GM19463 (cell line): ENCODE results near the gene SMARCA1.
A peak's percentile ranks its signal among the peaks of the same experiment; 100 is the strongest.

Experiments used
- ATAC-seq: cut with Tn5 transposase; IDR thresholded peaks from one replicate; pipeline ENCODE4 v1.9.1; 2021; ENCODE audit warnings: mild to moderate bottlenecking, moderate library complexity; ENCODE audit not compliant: unreplicated experiment

Gene SMARCA1

DNA sequence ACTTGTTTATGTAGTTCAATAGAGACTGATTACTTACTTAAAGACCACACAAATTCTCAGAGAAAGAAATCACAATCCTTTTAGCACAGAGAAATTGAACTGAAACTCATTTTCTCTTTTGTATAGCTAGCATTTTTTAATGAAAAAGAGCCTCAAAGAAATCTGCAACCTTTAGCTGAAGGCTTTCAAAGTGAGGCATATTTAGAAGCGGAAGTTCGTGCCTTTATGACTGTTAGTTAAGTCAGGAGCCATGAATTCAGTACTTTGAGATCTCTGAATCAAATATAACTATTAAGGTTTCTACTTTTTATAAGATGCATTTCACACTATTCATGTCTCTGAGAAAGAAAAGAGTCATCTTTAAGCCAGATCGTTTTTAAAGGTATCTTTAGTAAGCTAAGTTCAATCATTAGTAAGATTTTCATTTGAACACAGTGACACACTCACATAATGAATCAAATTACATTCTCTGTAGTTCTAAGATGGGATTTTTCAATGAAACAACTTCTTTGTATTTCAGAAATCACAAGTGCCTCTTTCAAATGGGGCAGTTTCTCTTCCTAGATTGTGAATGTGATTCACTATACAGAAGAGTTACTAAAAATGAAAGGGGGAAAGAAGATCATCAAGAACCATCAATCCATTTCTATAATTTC, 61.4 kb downstream of the SMARCA1 start:
- ATAC-seq: no peak

DNA sequence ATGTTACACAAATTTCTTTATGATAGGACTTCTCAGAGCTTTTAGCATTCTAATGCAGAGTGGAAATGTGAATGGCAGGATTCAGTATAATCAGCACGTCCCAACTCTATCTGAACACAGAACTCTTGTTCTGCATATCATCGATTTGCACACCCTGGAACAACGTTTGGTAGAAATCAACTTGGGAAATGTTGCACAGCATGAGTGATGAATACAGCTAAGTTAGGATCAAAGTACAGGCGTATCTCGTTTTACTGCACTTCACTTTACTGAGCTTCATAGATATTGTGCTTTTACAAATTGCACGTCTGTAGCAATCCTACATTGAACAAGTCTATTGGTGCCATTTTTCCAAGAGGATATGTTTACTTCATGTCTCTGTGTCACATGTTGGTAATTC, 70.8 kb downstream of the SMARCA1 start:
- ATAC-seq: no peak

DNA sequence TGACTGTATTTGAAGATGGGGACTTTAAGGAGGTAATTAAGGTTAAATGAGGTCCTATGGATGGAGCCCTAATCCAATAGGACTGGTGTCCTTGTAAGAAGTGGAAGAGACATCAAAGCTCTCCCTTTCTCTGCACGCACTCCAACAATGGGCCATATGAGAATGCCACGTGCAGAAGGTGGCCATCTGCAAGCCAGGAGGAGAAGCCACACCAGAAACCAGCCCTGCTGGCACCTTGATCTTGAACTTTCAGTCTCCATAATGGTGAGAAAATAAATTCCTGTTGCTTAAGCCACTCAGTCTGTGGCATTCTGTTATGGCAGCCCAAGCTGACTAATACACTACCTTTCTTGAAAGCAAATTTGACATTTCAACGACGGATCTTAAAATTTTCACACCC, 73.2 kb downstream of the SMARCA1 start:
- ATAC-seq: no peak

DNA sequence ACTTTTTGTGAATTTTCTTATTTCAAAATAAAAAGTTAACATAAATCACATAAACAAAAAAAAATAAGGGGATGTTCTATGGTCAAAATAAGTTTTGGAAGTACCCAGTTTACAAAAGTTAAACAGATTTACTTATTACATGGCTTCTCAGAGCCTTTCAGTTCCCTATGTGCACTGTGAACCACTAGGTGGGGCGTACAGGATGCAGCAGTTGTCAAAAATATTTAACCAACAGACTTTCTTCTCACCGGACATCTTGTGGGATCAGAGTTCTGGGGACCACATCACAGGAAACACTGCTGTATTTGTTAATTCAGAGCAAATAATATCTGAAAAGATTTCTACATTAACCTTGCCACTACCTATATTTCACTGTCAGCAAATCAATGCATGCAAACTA, 74.1 kb downstream of the SMARCA1 start:
- no peak for ATAC-seq

DNA sequence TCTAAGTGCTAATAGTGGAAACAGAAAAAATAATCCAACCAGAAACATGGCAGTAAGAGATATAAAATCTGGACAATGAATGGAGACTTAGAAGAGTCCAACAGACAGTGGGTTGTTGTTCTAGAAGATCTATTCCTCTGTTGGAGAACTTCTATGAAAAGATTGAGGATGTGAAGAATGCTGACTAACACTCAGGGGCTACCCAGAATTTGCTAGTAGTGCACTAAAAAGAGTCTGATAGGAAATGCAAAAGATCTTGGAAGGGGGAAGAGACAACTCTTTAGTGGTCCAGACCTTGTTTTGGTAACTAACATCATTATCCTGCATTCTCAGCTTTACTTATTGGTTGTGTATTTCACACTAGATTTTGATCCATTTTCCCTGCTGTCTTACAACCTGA, 77.9 kb downstream of the SMARCA1 start:
- ATAC-seq: no peak

DNA sequence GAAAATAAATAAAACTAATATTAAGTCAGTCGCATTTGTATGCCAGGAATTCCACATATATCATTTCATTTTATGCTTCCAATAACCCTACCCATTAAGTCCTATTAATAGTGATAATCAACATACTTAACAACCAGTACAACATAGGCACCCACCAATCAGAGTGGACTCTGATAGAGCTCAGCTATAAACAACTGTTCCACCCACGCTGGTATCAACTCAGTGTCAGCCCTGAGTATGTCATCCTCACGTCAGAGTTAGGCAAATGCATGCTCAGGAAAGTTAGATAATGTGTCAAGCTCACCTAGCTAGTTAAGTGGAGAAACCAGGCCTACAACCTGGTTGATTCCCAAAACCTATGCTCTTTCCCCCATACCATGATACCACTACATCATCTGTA, 89.3 kb downstream of the SMARCA1 start:
- ATAC-seq: no peak

DNA sequence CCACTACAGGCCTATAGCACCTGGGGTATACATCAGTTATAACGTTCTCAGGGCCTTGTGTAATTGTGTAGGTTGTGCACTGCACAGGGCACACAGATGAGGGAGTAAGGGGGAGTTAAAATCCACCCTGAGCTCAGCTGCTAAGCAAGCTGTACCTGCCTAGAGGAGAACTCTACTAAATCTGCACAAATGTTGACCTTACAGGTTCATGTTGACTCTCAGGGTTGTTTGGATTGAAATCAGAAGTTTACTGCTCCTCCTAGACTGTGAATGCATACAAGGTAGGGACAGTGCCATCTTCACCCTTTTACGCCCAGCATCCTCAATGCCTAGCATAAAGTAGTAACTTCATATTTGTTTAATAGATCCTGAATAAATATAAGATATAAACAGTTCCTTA, 89.8 kb downstream of the SMARCA1 start:
- no peak for ATAC-seq

DNA sequence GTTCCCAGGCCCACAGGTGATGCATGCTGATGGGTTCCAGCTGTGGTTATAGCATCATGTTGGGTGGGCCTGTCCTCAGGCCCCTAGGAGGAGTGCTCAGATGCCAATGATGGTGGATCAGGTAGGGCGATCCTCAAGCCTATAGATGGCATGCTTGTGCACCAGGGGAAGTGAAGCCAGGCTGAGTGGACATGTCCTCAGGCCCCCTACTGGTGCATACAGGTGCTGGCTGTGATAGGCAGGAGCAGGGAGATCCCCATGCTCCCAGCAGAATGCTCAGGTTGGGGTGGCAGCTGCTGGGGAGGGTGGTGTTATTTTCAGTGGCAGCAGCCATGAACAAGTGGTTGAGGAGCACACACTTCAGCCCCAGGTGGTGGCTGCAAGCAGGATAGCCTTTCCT, 96.0 kb downstream of the SMARCA1 start:
- peak; percentile 75 for ATAC-seq

DNA sequence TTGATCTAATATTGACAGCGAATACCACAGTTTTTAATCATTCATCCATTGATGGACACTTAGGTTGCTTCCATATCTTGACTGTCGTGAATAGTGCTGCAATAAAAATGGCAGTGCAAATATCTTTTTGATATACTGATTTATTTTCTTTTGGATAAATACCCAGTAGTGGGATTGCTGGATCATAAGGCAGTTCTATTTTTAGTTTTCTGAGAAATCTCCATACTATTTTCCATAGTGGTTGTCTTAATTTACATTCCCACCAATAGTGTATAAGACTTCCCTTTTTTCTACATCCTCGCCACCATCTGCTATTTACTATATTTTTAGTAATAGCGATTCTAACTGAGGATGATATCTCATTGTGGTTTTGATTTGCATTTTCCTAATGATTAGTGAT, 100.1 kb downstream of the SMARCA1 start:
- no peak for ATAC-seq

DNA sequence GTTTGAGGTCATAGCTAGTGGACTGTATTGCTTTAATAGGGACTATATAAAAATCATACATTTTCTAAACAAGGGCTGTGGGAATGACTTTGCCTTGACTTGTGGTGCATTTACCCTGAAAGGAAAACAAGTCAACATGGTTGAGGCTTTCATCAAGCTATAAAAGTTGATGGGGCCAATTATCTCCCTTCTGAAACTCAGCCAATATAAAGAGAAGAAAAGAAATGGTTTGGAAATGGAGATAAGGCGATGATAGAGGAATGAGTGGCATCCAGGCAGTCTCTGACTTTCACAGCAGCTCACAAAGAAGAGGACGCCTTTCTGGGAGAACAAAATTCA, 118.7 kb downstream of the SMARCA1 start:
- no peak for ATAC-seq

DNA sequence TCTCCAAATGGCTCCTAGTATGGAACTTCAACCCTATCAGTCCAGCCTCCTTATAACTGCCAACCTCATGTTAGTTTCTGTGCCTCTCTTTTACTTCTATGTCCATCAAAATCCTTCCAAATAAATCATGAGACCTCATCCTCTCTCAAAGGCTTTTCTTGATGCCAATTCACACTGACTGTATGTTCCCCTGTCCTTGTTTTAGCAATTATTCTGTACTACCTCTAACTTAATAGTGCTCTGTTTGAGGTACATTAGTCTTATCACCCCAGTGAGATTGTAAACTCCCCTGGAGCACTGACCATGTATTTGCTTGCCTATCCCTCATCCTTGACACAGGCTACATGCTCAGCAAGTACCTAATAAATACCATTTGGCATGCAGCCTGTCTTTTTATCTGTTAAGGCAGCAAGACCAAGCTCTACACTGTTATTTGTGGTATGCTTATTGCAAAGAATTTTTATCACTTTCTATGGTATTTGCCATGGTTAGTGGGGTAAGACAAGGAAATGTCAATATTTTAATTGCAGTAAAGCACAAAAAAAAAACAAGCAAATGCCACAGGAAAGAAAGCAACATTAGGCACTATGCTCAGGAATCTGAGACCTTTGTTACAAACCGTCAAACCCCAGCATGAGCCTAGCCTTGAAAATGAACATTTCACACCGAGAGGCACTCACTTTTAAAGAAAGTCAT, 119.2 kb downstream of the SMARCA1 start:
- ATAC-seq: no peak
